ENCODE results near the gene ALG12.

The ALG12 gene

GRCh38 chr22:49962012-49962750 is 43.9 kb upstream of the ALG12 start:
- peaks cover 20% of the 10 kb centered on the region for H3K36me3 ChIP-seq (replicated peaks)
- in situ Hi-C loops (cut with HindIII; ENCODE audit: low pct_ligation_motif_present, low sequenced_read_pairs) = no loop called here
- DNase-seq = peak; percentile 89
- H3K4me3 ChIP-seq (ENCODE audit: low read depth, low read length) = peak overlapping the region; percentile 70
- TF ChIP-seq CTCF (IDR thresholded peaks at IDR 0.05; ENCODE audit: low read depth, low read length, missing control alignments) = no peak
- H3K27me3 ChIP-seq (replicated peaks) = no peaks in the 10 kb centered on the region
- peak overlapping the region; percentile 91 for H3K27ac ChIP-seq

GRCh38 chr22:49961601-49962011 is 43.4 kb upstream of the ALG12 start:
- in situ Hi-C loops (cut with HindIII; ENCODE audit: low pct_ligation_motif_present, low sequenced_read_pairs) = no loop called here
- Histone ChIP-seq H3K4me3 (ENCODE audit: low read depth, low read length) (peak overlapping the region; percentile 70), H3K27me3 (replicated peaks) (no peaks in the 10 kb centered on the region), H3K36me3 (replicated peaks) (peaks cover 20% of the 10 kb centered on the region), H3K27ac (peak overlapping the region; percentile 91)
- TF ChIP-seq CTCF (IDR thresholded peaks at IDR 0.05; ENCODE audit: low read depth, low read length, missing control alignments) = no peak
- no peak for DNase-seq

- no peak for TF ChIP-seq CTCF (IDR thresholded peaks at IDR 0.05; ENCODE audit: low read depth, low read length, missing control alignments)
- peak; percentile 11 for DNase-seq
- Histone ChIP-seq H3K4me3 (ENCODE audit: low read depth, low read length) (peak overlapping the region; percentile 70), H3K36me3 (replicated peaks) (peaks cover 20% of the 10 kb centered on the region), H3K27ac (peak overlapping the region; percentile 91), H3K27me3 (replicated peaks) (no peaks in the 10 kb centered on the region)
- in situ Hi-C loops (cut with HindIII; ENCODE audit: low pct_ligation_motif_present, low sequenced_read_pairs) = no loop called here
These were observed 42.9 kb upstream of the ALG12 start for GRCh38 chr22:49961005-49961600.

- Histone ChIP-seq H3K36me3 (replicated peaks) (peaks cover 20% of the 10 kb centered on the region), H3K4me3 (ENCODE audit: low read depth, low read length) (peak within 1 kb of the TSS; percentile 70), H3K27ac (peak within 1 kb of the TSS; percentile 91), H3K27me3 (replicated peaks) (no peaks in the 10 kb centered on the region)
- in situ Hi-C loops (cut with HindIII; ENCODE audit: low pct_ligation_motif_present, low sequenced_read_pairs) = no loop called here
- no peak for TF ChIP-seq CTCF (IDR thresholded peaks at IDR 0.05; ENCODE audit: low read depth, low read length, missing control alignments)
- peak; percentile 87 for DNase-seq
These were observed 42.1 kb upstream of the ALG12 start, which contains the start of gene PIM3 for GRCh38 chr22:49960159-49961004. TSS of gene PIM3 (plus strand) at chr22:49960772. CDS start at chr22:49960948, 176 bp downstream.

GRCh38 chr22:49959782-49960158 is 41.5 kb upstream of the ALG12 start:
- Histone ChIP-seq H3K4me3 (ENCODE audit: low read depth, low read length) (peak overlapping the region; percentile 70), H3K36me3 (replicated peaks) (peaks cover 18% of the 10 kb centered on the region), H3K27me3 (replicated peaks) (no peaks in the 10 kb centered on the region), H3K27ac (peak overlapping the region; percentile 91)
- in situ Hi-C loops (cut with HindIII; ENCODE audit: low pct_ligation_motif_present, low sequenced_read_pairs) = no loop called here
- no peak for TF ChIP-seq CTCF (IDR thresholded peaks at IDR 0.05; ENCODE audit: low read depth, low read length, missing control alignments)
- DNase-seq = no peak
